Mesothelial cell of epicardium (in vitro differentiated cells): Measurements from ENCODE around the gene GORAB. TPM values are rescaled to one million over a fixed set of nuclear protein-coding genes. Genes with fewer than 3 reads are reported as not detected.

Source experiments
- DNase-seq, 2 experiments: peaks; one replicate each; pipeline ENCODE4 v3.0.0; 2021; ENCODE audit warnings: low spot score in 2 of 2; ENCODE audit not compliant: unreplicated experiment in 2 of 2
- H3K27ac Mint-ChIP-seq: 2 replicates; pipeline ENCODE4 v1.8.0; 2021; ENCODE audit warnings: mixed read lengths
- H3K27me3 Mint-ChIP-seq: 2 replicates; pipeline ENCODE4 v1.8.0; 2021; ENCODE audit warnings: low read depth, mixed read lengths
- H3K36me3 Mint-ChIP-seq: 2 replicates; pipeline ENCODE4 v1.8.0; 2021; ENCODE audit warnings: mixed read lengths
- H3K4me1 Mint-ChIP-seq: 2 replicates; pipeline ENCODE4 v1.8.0; 2021; ENCODE audit warnings: mixed read lengths
- H3K4me3 Mint-ChIP-seq: 2 replicates; pipeline ENCODE4 v1.8.0; 2021; ENCODE audit warnings: mild to moderate bottlenecking, moderate library complexity, mixed read lengths
- H3K9me3 Mint-ChIP-seq: 2 replicates; pipeline ENCODE4 v1.8.0; 2021; ENCODE audit warnings: mixed read lengths
- CTCF ChIP-seq: fragments of 200-600 bp; sonication (generic); IDR thresholded peaks from one replicate; pipeline ENCODE4 v1.5.0; 2021; ENCODE audit warnings: antibody characterized with exemption; ENCODE audit not compliant: unreplicated experiment
- total RNA-seq: library from RNA; stranded (reverse); gene quantifications from 3 replicates; pipeline ENCODE4 v1.2.1, GENCODE V29; 2021

The GORAB gene
- total RNA-seq, 1 donor from 2014 or later = 15.7 TPM

- no peak for TF ChIP-seq CTCF
- no peak for DNase-seq
- H3K27ac Mint-ChIP-seq = peak overlapping the region; percentile 14
- H3K36me3 Mint-ChIP-seq = no peaks in the 10 kb centered on the region
- H3K9me3 Mint-ChIP-seq = no peaks in the 10 kb centered on the region
- peaks cover 12% of the 10 kb centered on the region for H3K4me1 Mint-ChIP-seq
- H3K27me3 Mint-ChIP-seq = no peaks in the 10 kb centered on the region
- no peak overlapping the region for H3K4me3 Mint-ChIP-seq
These were observed 37.0 kb upstream of the GORAB start for GRCh38 chr1:170495006-170495405.

GRCh38 chr1:170498876-170499275 lies 33.1 kb upstream of the GORAB start:
- Mint-ChIP-seq H3K9me3 (no peaks in the 10 kb centered on the region), H3K27ac (no peak overlapping the region), H3K27me3 (peaks cover 3% of the 10 kb centered on the region), H3K4me1 (peaks cover 11% of the 10 kb centered on the region), H3K4me3 (no peak overlapping the region), H3K36me3 (no peaks in the 10 kb centered on the region)
- no peak for TF ChIP-seq CTCF
- DNase-seq = no peak

- Mint-ChIP-seq H3K4me3 (no peak overlapping the region), H3K9me3 (no peaks in the 10 kb centered on the region), H3K27me3 (peaks cover 3% of the 10 kb centered on the region), H3K27ac (no peak overlapping the region), H3K4me1 (no peaks in the 10 kb centered on the region), H3K36me3 (no peaks in the 10 kb centered on the region)
- DNase-seq = no peak
- no peak for TF ChIP-seq CTCF
These were observed 28.3 kb upstream of the GORAB start for GRCh38 chr1:170503665-170504064.

GRCh38 chr1:170510163-170510562 lies 21.8 kb upstream of the GORAB start:
- DNase-seq = no peak
- Mint-ChIP-seq H3K27me3 (no peaks in the 10 kb centered on the region), H3K9me3 (no peaks in the 10 kb centered on the region), H3K4me1 (no peaks in the 10 kb centered on the region), H3K4me3 (no peak overlapping the region), H3K36me3 (no peaks in the 10 kb centered on the region), H3K27ac (no peak overlapping the region)
- no peak for TF ChIP-seq CTCF

- no peak overlapping the region for H3K27ac Mint-ChIP-seq
These were observed 20.9 kb upstream of the GORAB start for GRCh38 chr1:170511038-170511437.

More at GRCh38 chr1:170511038-170511437, 20.9 kb upstream of the GORAB start:
- no peak for TF ChIP-seq CTCF
- H3K36me3 Mint-ChIP-seq = no peaks in the 10 kb centered on the region
- no peaks in the 10 kb centered on the region for H3K27me3 Mint-ChIP-seq
- H3K4me3 Mint-ChIP-seq = no peak overlapping the region
- no peak for DNase-seq
- no peaks in the 10 kb centered on the region for H3K4me1 Mint-ChIP-seq
- H3K9me3 Mint-ChIP-seq = no peaks in the 10 kb centered on the region
